ENCODE measurements around the gene MSGN1.

The MSGN1 gene

DNA sequence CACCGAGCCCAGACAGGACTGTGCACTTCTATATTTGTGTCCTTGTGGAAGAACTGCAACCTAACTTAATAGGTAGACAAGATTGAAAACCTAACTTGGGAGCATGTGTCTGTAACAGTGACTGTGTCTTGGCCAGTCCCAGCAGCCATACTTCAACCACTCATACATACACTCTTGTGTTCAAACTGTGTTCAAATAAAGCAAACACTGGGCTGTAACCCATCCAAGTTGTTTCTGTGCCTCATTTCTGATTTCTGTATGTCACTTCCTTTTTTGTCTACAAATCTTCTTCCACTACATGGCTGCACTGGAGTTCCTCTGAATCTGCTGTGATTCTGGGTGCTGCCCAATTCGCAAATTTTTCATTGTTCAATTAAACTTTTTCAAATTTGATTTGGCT lies 31.0 kb downstream of the MSGN1 start:
- TF ChIP-seq, protein P1, sequence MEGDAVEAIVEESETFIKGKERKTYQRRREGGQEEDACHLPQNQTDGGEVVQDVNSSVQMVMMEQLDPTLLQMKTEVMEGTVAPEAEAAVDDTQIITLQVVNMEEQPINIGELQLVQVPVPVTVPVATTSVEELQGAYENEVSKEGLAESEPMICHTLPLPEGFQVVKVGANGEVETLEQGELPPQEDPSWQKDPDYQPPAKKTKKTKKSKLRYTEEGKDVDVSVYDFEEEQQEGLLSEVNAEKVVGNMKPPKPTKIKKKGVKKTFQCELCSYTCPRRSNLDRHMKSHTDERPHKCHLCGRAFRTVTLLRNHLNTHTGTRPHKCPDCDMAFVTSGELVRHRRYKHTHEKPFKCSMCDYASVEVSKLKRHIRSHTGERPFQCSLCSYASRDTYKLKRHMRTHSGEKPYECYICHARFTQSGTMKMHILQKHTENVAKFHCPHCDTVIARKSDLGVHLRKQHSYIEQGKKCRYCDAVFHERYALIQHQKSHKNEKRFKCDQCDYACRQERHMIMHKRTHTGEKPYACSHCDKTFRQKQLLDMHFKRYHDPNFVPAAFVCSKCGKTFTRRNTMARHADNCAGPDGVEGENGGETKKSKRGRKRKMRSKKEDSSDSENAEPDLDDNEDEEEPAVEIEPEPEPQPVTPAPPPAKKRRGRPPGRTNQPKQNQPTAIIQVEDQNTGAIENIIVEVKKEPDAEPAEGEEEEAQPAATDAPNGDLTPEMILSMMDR (IDR thresholded peaks at IDR 0.05; ENCODE audit: borderline replicate concordance, insufficient read depth, low read depth, low read length), result no peak
- H3K4me3 ChIP-seq (ENCODE audit: low read depth, low read length), result no peak overlapping the region

DNA sequence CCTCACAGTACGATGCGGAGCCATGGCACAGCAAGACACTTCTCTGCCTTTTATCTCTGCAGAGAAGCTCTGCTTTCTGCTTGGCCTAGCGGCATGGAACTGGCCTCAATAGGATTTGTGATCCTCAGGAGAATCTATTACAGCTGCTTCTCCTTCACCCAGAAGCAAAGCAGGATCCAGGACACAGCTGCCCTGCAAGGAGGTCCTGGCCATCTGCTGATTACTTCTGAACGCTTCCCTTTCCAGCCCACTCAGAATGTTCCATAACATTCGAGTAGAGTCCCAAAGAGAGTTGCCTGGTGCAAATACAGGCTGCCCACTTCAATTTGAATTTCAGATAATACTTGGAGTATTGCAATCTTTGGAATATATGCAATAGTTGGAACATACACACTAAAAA lies 33.0 kb downstream of the MSGN1 start:
- TF ChIP-seq, protein P1 (IDR thresholded peaks at IDR 0.05; ENCODE audit: borderline replicate concordance, insufficient read depth, low read depth, low read length), result no peak
- H3K4me3 ChIP-seq (ENCODE audit: low read depth, low read length), result no peak overlapping the region

DNA sequence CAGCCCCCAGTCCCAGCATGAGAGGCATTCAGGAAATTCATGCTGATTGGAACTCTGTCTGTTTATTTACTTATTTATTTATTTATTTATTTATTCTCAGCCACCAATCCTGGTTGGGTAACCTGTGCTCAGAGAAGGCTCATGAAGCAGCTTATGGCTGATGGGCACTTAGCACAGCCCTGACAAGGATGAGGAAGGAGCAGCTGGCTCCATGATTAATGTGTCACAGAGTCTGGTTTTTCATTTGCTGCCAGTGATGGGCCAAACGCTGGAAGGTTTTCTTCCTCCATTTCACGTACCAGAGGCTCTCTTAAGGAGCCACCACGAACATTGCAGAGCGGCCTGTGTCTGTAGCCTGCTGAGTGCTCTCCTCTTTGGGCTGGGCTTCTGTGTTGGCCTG lies 33.9 kb downstream of the MSGN1 start:
- TF ChIP-seq, protein P1 (IDR thresholded peaks at IDR 0.05; ENCODE audit: borderline replicate concordance, insufficient read depth, low read depth, low read length), result no peak
- no peak overlapping the region for H3K4me3 ChIP-seq (ENCODE audit: low read depth, low read length)

DNA sequence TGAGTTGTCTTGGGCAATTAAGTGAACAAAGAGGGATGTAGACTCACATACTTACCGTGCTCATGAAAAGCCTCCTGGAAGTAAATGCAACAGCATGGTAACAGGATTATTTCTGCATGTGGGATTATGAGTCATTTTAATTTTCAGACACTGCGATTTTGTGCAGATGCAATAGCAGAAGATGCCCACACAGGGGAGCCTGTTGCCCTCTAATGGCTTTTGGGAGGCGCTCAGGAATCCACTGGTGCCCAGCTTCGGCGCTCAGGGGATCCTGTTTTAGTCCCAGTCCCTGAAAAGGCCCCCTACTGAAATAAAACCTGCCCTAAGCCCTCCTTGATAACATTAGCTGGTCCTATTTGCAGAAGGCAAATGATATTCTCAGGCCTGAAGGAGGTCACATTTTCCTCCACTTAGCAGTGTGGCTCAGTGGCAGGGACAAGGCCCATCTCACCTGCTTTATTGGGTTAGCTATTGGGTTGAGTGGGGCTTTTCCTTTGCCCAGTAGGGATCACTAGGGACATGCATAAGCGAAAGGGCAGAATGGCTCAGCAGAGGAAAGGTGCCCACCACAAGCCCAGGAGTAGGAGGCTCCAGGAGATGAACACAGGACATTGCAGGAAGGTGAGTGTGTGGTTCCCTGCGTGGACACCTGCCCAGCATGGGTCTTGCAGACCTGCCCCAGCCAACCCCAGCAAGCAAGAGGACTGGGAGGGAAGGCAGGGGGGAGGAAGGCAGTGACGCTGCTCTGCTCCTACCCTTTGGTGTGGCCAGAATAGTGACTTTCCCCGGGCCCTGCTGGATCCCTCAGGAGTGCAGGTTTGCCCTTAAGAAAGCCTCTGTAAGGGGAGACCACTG lies 35.7 kb downstream of the MSGN1 start:
- no peak overlapping the region for H3K4me3 ChIP-seq (ENCODE audit: low read depth, low read length)
- TF ChIP-seq, protein P1 (IDR thresholded peaks at IDR 0.05; ENCODE audit: borderline replicate concordance, insufficient read depth, low read depth, low read length), result peak; percentile 87

DNA sequence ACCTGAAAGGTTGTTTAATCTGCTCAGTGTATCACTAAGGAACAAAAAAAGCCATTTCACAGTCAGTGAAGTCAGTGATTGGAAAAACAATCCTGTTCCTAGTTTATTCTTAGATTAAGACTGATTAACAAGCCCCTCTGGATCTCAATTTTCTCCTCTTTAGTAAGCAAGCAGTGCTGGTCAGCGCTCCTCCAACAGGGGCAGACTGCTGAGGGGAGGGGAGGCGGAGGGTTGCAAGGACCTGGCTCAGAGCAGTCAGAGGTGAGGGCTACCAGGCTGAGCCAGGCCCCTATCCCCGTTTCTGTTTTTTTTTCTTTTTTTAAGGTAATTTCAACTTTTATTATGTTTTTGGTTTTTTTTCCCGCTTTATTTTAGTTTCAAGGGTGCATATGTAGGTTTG lies 37.5 kb downstream of the MSGN1 start:
- TF ChIP-seq, protein P1 (IDR thresholded peaks at IDR 0.05; ENCODE audit: borderline replicate concordance, insufficient read depth, low read depth, low read length), result no peak
- no peak overlapping the region for H3K4me3 ChIP-seq (ENCODE audit: low read depth, low read length)

DNA sequence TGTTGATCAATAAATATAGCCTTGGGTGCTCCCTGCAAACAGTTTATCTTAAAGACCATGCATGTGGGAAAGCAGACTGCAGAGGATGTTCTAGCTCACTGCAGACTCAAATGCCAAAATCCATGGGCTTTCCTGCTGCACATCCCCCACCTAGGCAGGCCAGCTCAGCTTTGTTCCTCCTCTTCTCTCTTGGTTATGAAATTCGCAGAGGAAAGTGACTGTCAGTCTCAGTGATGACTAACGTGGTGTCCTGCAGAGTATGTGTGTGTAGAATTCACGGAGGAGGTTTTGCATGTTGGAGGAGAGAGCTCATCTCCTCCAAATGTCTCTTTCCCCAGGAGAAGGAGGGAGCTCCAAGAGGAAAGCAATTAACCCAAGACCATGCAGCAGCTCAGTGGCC lies 40.8 kb downstream of the MSGN1 start:
- no peak overlapping the region for H3K4me3 ChIP-seq (ENCODE audit: low read depth, low read length)

More for the DNA sequence above, 40.8 kb downstream of the MSGN1 start:
- TF ChIP-seq, protein P1 (IDR thresholded peaks at IDR 0.05; ENCODE audit: borderline replicate concordance, insufficient read depth, low read depth, low read length), result no peak
